ENCODE measurements around the gene KRTAP10-4.
"Not testable (repeated sequence)": the region's sequence is repeated elsewhere in the genome, so short reads cannot be mapped to it uniquely, and the experiment has no call there.

The KRTAP10-4 gene

DNA sequence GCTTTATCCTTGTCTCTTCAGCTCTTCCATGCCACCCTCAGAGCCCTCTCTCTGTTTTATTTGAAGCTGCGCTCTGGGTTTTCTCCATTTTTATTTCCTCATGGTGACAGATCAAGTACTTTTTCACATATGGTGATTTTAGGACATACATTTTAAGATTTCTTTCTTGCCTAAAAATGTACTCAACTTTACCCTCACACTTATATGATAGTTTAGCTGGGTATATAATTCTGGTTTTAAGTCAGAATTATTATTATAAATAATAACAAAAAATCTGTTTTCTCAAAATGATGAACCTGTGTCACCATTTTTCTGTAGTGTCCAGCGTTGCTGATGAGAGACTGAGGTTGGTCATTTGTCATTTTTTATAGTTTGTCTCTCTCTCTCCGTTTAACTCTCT, 7.6 kb downstream of the KRTAP10-4 start:
- DNase-seq: no peak

DNA sequence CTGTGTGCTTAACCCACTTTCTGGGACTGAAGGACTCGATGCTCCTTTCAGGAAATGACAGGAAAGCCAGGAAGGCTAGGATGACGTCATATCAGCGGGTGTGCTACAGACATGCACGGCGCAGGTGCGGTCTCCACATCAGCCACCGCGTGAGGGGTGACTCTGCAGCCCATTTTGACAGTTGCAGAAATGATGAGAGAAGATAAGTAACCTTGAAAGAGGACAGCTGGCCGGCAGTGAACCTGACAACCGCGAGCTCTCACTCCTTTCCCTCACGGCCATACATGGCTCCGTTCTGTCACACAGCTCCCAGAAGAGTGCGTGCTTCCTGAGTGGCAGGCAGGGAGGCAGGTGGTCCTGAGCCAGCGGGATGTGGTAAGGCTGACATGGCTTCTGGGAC, 8.5 kb downstream of the KRTAP10-4 start:
- DNase-seq: no peak

DNA sequence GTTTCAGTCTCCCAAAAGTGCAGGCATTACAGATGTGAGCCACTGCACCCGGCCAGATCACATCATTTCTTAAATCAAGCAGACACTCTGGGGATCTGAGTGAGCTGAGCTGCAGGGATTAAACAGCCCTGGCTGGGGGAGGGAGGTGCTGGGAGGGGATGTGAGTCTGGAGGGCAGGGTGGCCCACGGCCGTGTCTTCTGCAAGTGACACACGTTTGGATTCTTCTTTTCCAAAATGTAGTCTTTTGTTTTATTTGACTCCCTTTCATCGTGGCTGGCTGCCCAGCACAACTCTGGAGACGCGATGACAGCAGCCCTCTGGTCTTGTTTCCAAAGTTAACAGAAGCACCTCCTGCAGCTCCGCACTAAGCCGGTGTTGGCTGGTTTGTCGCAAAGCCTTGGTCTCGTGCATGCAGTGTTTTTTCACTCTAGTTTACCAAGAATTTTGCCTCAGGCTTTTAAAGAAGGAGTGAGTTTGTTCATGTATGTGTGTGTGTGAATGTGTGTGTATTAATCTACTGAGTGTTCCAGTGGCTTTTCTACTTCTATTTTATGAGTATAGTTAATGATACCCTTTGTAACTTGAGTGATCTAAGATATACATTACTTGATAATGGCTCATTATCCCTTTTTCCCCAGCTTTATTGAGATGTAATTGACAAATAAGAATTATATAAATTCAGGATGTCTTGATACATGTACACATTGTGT, 9.7 kb downstream of the KRTAP10-4 start:
- peak; percentile 41 for DNase-seq

DNA sequence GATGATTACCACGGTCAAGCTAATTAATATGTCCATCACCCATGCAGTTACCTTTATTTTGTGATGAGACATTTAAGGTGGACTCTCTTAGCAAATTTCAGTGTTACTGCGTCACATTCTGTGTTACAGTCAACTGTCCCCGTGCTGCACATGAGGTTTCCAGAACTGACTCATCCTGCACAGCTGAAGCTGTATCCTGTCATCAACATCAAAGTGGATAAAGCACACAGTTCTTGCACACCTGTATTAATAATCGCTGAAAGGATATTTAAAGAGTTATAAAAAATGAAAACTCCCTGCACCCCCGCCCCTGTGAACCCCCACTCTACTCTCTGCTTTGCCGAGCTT, 10.2 kb downstream of the KRTAP10-4 start:
- DNase-seq: no peak

DNA sequence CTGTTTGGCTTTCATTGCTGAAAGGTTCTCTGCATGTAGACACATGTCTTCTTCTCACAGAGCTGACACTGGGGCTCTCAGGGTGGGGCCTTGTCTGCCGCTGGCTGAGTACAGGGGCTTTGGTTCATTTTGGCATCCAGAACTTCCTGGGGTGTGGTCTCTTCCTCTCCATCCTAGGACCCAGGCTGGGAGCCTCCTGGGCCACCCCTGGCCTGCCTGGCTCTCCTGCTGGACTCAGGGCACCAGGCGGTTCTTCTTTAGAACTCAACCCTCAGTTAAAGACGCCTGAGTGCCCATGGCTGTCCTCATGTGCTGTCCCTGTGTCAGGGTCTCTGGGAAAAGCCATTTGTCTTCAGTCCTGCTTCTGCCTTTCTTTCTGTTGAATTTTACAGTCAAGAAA, 12.4 kb downstream of the KRTAP10-4 start:
- no peak for DNase-seq

DNA sequence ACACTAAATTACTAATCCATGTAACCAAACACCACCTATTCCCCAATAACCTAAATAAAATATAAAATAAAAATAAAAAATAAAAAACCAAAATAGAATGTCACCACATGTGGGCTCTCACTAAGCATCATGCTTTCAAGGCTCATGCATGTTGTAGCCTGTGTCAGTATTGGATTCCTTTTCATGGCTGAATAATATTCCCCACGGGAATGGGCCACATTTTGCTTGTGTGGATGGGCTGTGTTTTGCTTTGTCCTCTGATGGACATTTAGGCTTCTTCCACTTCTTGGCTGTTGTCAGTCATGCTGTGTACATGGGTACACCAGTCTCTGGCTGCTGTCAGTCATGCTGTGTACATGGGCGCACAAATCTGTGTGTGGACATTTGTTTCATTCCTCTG, 15.6 kb downstream of the KRTAP10-4 start:
- DNase-seq: no peak

DNA sequence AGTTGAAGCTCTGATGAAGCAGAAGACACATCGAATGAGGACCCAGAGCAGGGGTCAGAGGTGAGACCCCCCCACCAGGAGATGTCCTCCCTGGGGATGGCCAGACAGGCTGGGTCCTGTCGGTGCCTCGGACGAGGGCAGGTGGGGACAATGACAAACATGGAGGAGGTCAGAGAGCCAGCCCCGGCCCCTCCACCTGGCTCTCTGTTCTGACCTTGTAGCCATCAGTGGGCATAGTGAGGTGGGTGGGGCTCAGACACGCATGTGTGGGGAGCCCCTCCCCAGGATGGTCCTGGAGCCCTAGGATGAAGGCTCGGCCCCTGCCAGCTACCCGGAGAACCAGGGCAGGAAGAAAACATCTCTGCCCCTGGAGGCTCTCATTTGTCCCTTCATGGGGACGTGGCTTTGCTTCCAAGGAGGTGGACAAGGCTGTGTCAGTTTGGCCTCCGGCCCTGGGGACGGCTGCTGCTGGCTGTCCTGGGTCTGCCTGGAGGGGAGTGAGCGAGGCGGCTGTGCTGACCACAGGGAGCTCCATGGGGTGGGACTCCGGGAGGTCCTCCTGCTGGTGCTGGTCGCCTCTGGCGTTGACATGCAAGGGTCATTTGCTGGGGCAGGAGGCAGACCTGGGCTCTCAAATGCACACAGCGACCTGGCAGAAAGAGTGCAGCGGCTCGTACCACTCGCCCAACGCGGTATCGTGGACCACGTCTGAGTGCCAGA, 16.2 kb downstream of the KRTAP10-4 start:
- no peak for DNase-seq

DNA sequence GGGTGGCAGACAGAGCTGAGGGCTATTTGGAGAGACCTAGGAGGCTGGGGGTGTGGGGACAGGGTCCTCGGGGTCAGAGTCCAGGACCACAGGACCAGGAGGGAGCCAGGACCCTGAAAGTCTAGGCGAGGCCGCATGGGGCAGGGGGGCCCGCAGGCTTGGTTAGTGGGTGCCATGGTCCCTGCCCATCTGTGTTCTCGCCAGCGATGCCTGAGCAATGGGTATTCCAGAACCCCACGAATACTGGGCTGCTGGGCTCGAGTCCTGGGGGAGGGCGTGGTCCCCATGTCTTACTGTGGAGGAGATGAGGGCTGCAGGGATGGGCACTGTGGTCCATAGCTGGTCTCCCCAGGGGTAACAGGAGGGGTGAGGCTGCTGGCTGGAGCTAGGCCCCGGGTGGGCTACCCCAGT, 16.8 kb downstream of the KRTAP10-4 start:
- no peak for DNase-seq

DNA sequence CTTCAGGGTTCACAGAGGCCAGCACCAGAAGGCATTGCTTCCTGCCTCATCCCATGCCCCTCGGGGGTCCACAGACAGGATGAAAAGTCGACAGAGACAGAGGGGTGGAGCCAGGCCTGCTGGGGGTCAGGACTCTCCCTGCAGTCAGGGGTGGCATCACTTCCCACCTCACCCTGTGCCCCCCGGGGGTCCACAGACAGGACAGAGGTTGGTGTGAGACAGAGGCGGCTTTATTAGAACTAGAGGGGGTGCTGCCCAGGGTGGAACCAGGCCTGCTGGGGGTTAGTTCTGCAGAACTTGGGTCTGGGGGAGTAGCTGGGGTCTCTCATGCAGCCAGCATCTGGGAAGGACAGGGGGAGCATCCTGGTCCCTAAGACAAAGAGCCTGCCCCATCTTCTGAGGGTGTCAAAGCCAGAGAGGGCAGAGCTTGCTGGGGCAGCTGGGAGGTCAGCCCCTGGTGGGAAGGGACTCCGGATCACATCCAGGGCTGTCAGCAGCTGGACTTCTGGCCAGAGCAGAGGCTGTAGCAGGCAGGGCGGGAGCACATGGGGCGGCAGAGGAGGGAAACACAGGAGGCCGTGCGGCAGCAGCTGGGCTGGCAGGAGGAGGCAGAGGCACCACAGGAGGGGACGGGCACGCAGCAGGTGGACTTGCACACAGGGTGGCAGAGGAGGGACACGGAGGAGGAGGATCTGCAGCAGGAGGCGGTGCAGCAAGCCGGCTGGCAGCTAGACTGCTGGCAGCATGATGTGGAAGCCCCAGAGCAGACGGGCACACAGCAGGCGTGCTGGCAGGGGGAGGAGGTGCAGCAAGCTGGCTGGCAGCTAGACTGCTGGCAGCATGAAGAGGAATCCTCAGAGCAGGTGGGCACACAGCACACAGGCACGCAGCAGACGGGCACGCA, 17.6 kb downstream of the KRTAP10-4 start:
- not testable (repeated sequence) for DNase-seq

DNA sequence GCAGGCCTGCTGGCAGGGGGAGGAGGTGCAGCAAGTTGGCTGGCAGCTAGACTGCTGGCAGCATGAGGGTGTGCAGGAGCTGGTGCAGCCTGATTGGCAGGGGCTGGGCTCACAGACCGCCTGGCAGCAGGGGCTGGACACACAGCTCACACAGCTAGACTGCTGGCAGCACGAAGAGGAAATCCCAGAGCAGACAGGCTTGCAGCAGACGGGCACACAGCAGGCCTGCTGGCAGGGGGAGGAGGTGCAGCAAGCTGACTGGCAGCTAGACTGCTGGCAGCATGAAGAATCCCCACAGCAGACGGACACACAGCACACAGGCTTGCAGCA, 18.2 kb downstream of the KRTAP10-4 start:
- DNase-seq: not testable (repeated sequence)

DNA sequence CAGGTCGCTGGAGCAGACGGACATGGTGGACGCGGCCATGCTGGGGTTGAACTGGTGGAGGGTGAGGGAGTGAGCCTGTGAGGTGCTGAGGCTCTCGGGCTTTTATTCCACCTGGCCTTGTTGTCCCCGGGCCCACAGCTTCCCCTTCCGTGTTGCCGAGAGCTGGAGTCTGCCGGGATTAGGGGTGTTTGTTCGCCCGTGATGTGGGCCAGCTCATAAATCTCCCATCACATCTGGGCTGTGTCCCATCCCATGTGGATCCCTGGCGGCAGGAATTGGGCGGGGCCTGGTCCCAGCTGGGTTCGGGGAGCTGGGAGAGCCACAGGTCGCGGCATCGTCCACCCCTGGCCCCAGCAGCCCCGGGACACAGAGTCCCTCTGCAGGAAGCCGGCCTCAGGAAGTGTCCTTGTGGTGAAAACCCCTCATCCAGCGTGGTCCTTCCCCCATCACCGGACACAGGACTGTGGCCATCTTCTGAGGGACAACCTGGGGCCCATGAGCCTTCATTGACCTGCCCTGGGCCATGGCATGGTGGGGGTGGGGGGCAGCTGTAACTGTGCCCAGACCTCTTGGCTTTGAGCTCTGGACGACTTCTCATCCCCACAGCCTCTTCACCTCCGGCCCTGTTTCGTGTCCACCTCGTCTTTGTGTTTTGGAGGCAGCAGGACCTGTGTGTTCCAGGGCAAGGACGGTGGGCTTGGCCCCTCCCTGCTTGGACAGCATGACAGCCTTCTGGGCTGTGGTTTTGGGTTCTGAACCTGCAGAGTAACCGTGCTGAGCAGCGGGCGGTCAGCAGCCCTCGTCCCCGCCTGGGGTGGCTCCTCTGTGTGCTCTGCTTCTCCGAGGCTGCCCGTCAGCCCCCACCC, 19.1 kb downstream of the KRTAP10-4 start, which contains the start of gene KRTAP10-6:
Gene KRTAP10-6 (minus strand): TSS at position 60 of the 866 bp plus-strand sequence. CDS start 21 bp downstream, at position 39.
- no peak for DNase-seq

DNA sequence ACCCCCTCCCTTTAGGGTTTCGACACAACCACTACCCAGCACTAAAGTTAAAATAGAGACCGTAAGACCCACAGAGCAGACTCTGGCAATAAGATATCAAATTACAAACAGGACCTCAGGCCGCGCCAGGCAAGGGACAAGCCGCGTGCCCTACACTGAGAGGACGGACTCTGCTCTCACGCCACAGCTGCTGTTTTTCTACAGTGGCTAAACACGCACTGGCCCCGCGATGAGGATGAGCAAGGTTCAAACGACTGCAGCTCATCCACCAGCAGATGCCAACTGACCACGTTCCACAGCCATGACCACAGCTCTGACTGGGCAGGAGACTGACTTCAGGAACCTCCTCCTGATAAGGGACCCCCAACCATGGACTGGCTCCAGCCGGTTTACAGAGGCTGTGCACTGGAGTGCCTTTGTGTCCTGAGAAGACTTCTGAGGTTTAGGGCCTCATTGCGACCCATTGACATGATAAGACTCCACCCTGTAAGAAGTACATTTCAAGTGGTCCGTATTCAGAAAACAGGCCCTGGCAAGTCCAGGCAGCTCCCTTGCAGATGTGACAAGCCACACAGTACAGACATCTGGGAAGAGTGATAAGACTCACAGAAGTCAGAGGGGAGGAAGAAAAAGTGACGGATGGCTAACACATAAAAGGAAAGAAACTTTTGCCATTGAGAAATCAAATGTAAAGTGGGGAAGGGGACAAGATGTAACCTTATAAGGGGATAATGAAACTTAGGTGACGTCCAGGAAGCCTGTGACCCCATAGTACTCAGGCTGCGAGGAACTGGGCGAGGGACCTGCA, 20.3 kb downstream of the KRTAP10-4 start:
- DNase-seq: no peak

DNA sequence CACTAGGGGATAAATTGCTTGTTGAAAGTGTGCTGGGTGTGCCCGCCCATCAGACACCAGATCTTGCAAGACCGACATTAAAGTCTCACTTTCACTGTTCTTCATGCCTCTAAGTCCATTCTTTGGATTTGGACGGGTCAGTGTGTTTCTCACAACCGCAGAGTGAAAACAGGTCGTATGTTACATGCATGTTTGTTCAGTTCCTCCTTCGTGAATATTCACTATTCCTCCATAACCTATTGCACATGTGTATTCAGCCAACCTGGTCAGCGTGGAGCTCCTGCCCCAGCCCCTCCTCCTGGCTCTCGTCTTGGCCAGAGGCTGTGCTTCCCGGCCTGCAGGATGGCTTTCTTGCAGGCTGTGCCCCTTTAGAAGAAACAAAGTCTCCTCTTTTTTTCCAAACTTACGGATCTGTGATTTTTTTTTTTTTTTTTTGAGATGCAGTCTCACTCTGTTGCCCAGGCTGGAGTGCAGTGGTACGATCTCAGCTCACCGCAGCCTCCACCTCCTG, 20.9 kb downstream of the KRTAP10-4 start:
- no peak for DNase-seq

DNA sequence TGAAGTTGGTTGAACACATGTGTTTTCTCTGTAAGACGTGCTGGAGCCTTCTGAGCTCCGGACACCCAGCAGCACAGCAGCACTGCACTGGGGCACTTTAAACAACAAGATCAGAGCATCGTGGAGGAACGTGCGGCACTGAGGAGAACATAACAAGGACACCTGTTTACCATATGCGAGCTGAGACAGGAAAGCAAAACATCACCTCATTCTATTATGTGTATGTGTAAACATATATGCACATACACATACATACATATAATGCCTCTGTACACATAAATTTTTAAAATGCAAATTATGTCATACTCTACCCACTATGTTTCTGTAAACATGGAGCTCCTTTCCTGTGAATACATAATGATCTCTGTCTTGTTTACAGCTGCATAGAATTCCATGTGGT, 22.0 kb downstream of the KRTAP10-4 start:
- DNase-seq: no peak

DNA sequence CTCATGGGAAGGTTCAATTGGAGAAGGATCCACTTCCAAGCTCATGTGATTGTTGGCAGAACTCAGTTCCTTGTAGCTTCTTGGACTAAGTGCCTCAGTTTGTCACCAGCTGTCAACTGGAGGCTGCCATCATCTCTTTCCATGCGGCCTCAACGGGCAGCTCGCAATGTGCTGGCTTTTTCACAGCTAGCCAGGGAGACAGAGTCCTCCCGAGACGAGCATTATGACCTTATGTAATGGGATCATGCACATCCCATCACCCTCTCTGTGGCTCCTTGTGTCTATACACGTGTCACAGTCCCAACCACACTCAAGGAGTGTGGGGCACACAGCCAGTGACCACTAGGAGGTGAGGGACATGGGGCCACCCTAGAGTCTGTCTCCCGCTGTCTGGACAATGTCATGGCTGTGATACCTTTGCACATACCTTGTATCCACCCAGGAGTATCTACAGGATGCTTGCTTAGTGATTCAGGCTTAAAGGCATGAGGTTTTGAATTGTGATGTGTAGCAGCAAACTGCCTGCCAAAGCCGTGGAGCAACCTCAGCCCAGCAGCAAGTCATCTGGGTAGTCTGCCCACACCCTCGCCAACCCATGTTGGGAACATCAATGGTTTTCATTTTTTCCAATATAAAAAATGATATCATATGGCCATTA, 22.7 kb downstream of the KRTAP10-4 start:
- no peak for DNase-seq

DNA sequence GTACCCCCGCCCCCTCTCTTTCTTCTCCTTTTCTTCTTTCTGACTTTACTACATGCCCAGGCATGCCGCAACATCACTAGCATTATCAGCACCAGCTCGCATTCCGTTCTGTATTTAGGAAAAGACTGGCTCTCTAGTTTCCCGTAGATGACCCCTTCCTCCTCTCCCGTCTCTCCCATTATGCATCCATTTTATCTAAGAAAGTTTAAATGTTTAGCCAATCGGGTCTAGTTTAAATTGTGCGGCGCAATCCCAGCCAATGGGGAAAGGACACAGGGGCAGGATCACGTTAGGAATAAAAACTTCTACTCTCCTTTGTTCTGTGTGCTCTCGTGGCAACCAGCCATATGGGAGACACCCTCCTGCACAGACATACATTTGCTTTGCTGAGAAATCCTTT, 24.5 kb downstream of the KRTAP10-4 start:
- no peak for DNase-seq

DNA sequence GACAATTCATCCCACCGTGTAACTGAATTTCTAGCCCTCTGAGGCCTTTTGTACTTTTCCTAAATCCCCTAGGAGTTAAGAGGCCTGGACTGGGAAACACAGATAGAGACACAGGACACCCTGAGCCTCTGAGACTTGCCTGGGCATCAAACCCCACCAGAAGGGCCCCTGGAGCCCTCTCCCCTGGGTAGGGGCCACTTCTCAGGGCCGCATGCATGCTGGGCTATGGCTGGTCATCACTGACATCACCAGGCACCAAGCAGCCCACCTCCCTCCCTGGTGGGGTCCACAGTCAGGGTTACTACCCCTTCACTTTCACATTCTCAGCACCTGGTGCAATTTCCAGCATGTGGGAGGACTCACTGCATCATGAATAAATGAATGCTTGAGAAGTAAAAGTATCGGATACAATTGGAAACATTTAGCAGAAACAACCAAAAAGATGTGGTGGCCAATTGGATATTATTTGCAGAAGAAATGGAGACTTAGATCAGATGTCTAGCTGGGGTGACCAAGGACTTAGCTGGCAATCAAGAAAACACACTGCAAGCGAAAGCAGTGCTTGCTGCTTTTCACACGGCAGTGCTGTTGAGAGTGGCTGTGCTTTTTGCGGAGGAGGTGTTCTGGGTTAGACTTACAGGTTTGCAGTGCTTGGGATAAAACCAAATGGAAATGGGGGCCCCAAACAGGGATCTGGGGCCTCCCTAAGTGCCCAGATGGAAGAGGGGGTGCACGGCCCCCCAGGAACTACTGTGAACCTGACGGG, 25.9 kb downstream of the KRTAP10-4 start:
- DNase-seq: no peak

DNA sequence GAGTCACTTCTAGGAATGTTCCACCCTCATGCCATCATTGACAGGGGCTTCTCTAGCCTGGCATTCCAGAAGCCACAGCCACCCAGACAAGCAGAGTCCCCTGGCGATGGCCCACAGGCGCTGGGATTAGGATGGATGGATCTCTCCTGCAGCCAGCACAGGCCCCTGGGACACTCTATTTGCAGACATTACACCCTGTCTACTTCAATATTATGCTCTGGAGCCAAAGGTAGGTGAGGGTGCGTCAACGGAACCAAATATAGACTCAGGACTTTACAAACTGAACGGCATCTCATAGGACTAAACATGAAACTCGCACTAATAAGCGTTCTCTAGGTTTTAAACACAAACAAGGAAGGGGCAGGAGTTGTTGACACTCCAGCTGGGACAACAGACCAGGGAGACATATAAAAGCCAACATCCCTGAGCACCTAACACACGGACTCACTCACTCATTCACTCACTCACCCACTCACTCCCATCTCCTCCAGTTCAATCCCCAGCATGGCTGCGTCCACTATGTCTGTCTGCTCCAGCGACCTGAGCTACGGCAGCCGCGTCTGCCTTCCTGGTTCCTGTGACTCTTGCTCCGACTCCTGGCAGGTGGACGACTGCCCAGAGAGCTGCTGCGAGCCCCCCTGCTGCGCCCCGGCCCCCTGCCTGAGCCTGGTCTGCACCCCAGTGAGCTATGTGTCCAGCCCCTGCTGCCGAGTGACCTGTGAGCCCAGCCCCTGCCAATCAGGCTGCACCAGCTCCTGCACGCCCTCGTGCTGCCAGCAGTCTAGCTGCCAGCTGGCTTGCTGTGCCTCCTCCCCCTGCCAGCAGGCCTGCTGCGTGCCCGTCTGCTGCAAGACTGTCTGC, 26.8 kb downstream of the KRTAP10-4 start, which contains the start of gene KRTAP10-7:
Gene KRTAP10-7 (plus strand): TSS at position 480 of the 861 bp plus-strand sequence. CDS start 25 bp downstream, at position 505.
- DNase-seq: not testable (repeated sequence)

DNA sequence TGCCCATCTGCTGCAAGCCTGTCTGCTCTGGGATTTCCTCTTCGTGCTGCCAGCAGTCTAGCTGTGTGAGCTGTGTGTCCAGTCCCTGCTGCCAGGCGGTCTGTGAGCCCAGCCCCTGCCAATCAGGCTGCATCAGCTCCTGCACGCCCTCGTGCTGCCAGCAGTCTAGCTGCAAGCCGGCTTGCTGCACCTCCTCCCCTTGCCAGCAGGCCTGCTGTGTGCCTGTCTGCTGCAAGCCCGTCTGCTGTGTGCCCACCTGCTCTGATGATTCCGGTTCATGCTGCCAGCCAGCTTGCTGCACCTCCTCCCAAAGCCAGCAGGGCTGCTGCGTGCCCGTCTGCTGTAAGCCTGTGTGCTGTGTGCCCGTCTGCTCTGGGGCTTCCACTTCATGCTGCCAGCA, 27.6 kb downstream of the KRTAP10-4 start:
- DNase-seq: not testable (repeated sequence)
